GM12892 (cell line): ENCODE data around the gene LHFPL3.

Experiments used
- POLR2A ChIP-seq: IDR thresholded peaks from 2 replicates; pipeline ENCODE4 v1.6.1; 2011; ENCODE audit warnings: low read depth, low read length, control low read depth
- POLR2AphosphoS5 ChIP-seq: IDR thresholded peaks from 2 replicates; pipeline ENCODE4 v1.6.1; 2011; ENCODE audit warnings: low read depth, low read length, control low read depth

- TF ChIP-seq POLR2A: no peak
- TF ChIP-seq POLR2AphosphoS5: no peak
Measured at GRCh38 chr7:104923010-104923421, 594.6 kb downstream of the LHFPL3 start.
